Ovary (tissue), 3 donors: ENCODE measurements around the gene MEGF6.

Experiments
- CTCF ChIP-seq, 3 donors: fragments of 450-650 bp in 2 of 3; fragments of 200-600 bp in 1 of 3; IDR thresholded peaks; one replicate each; pipeline versions ENCODE4 v1.5.1 to v1.8.0; 2016 to 2022; ENCODE audit warnings: antibody characterized with exemption in 3 of 3, mild to moderate bottlenecking in 1 of 3
- EP300 ChIP-seq: sonication (generic); formaldehyde crosslinking; IDR thresholded peaks from one replicate; pipeline ENCODE4 v1.6.1; 2017; ENCODE audit warnings: antibody characterized with exemption
- POLR2A ChIP-seq: fragments of 450-650 bp; IDR thresholded peaks from one replicate; pipeline ENCODE4 v1.6.1; 2017; ENCODE audit warnings: antibody characterized with exemption, mild to moderate bottlenecking, moderate library complexity
- donor health status: DM: no; HTN: no; CAD: no.

- TF ChIP-seq CTCF (IDR thresholded peaks at IDR 0.05) (no peak), POLR2A (no peak), EP300 (no peak)
These were observed 20.1 kb downstream of the MEGF6 start for GRCh38 chr1:3590951-3591865.
